Stimulated activated CD4-positive, alpha-beta T cell treated with anti-CD3 and anti-CD28 coated beads, TNF-alpha, amount 100 ng/mL, for 4 hours (primary cell): ENCODE measurements around the gene MGAT4B.
A peak's percentile ranks its signal among the peaks of the same experiment; 100 is the strongest.

ENCODE experiments used
- DNase-seq, 3 experiments: peaks; one replicate each; pipeline ENCODE4 v3.0.0-alpha.2; 2020; ENCODE audit warnings: low read depth in 3 of 3

MGAT4B gene

GRCh38 chr5:179812135-179812825 lies 5.6 kb upstream of the MGAT4B start:
- DNase-seq, result no peak

- no peak for DNase-seq
Measured at GRCh38 chr5:179805529-179806249, 977 bp downstream of the MGAT4B start.

GRCh38 chr5:179805070-179805528 lies 1.6 kb downstream of the MGAT4B start:
- DNase-seq, result no peak

- DNase-seq, result no peak
Measured at GRCh38 chr5:179804555-179804947, 2.1 kb downstream of the MGAT4B start.

GRCh38 chr5:179803651-179804554 lies 2.8 kb downstream of the MGAT4B start:
- no peak for DNase-seq

GRCh38 chr5:179802950-179803562 lies 3.6 kb downstream of the MGAT4B start:
- no peak for DNase-seq

- DNase-seq, result no peak
Measured at GRCh38 chr5:179802207-179802883, 4.3 kb downstream of the MGAT4B start.

- peak; percentile 75 to 84 (median 76) for DNase-seq
Measured at GRCh38 chr5:179801304-179802206, 5.1 kb downstream of the MGAT4B start.

- no peak for DNase-seq
Measured at GRCh38 chr5:179800696-179801201, 5.9 kb downstream of the MGAT4B start.

GRCh38 chr5:179800071-179800695 lies 6.5 kb downstream of the MGAT4B start:
- DNase-seq, result no peak

- no peak for DNase-seq
Measured at GRCh38 chr5:179799644-179799973, 7.1 kb downstream of the MGAT4B start.

GRCh38 chr5:179798771-179799643 lies 7.7 kb downstream of the MGAT4B start:
- DNase-seq, result no peak

- no peak for DNase-seq
Measured at GRCh38 chr5:179798144-179798770, 8.4 kb downstream of the MGAT4B start.

- no peak for DNase-seq
Measured at GRCh38 chr5:179797741-179798140, 8.9 kb downstream of the MGAT4B start.

- no peak for DNase-seq
Measured at GRCh38 chr5:179796877-179797608, 9.6 kb downstream of the MGAT4B start.

- peak in 1 of 3 experiments; percentile 55 for DNase-seq
Measured at GRCh38 chr5:179795863-179796833, 10.5 kb downstream of the MGAT4B start.
